GM19023 (cell line): ENCODE measurements around the gene CUX1.
"Not testable (repeated sequence)": the region's sequence is repeated elsewhere in the genome, so short reads cannot be mapped to it uniquely, and the experiment has no call there.

Source experiments
- ATAC-seq: cut with Tn5 transposase; IDR thresholded peaks from one replicate; pipeline ENCODE4 v1.9.1; 2021; ENCODE audit warnings: mild to moderate bottlenecking, moderate library complexity; ENCODE audit not compliant: unreplicated experiment

The CUX1 gene

DNA sequence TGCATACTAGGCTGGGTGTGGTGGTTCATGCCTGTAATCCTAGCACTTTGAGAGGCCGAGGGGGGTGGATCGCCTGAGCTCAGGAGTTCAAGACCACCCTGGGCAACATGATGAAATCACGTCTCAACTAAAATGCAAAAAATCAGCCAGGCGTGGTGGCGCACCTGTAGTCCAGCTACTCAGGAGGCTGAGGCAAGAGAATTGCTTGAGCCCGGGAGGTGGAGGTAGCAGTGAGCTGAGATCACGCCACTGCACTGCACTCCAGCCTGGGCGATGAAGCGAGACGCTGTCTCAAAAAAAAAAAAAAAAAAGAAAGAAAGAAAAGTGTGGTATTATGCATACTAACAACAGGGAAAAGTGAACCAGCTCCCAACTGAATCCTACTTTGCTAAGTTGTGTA, 19.3 kb upstream of the CUX1 start:
- not testable (repeated sequence) for ATAC-seq

DNA sequence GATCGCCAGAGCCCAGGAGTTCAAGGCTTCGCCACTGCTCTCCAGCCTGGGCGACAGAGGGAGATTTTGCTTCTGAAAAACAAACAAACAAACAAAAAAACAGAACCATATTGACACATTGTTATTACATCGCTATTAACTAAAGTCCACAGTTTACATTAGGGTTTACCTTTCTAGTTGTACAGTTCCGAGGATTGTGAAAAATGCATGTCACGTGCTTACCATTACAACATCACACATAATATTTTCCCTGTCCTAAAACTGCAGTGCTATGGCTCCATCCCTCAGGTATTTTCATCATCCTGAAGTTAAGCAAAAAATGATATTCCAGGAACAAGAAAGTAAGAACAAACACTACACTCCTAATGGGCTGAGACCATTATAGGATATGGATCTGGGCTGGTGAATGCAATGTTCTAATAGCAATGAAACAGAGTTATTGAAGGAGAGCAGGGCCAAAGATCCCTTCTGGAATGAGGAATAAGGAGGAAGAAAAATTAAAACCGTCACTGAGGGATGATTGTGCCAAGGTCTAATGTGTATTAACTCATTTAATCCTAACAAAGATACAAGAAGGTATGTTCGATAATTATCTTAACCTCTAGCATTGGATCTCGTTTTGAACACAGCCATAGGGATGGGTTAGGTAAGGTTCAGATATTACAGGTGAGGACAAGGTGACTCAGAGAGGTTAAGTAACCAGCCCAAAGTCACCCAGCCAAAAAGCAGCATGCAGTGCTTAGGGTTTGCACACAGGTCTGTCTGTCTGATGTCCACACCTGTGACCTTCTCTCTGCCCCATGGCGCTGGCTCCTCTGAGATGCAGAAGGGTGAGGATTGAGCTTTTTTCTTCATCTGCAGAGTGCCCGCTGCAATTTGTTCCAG, 14.0 kb upstream of the CUX1 start:
- no peak for ATAC-seq

DNA sequence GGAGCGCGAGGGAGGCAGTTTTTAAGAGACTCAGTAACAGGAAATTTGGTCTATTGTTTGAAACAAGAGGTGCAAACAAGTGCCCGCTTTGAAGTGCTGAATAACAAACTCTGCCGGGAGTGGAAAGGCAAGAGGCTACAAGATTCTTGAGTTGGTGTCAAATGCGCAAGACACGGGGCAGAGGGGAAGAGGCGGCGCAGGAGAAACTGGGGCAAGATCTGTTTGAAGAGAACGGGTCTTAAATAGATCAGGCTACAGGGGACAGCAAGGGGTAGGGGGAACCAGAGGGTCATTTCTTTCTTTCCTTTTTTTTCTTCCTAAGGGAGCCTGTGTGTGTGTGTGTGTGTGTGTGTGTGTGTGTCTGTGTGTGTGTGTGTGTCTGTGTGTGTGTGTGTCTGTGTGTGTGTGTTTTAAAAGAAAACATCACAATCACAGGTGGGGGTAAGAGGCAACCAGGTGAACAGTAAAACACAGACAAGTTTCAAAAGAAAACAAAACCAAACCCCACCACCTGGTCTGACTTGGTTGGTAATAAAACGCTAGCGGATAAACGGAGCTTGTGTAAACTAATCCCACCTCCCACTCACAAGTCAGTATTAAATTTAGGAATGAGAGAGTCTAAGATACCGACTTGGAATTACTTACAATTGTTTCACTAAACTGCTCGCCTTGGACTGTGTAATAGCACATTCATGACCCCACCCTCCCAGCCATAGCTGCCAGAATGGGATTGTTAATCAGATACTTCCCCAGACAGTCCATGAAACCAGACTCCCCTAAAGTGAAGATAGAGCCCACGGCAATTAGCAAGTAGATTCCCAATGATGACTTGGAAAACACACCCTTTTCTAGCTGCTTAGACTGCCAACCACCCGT, 13.1 kb upstream of the CUX1 start:
- ATAC-seq: no peak

DNA sequence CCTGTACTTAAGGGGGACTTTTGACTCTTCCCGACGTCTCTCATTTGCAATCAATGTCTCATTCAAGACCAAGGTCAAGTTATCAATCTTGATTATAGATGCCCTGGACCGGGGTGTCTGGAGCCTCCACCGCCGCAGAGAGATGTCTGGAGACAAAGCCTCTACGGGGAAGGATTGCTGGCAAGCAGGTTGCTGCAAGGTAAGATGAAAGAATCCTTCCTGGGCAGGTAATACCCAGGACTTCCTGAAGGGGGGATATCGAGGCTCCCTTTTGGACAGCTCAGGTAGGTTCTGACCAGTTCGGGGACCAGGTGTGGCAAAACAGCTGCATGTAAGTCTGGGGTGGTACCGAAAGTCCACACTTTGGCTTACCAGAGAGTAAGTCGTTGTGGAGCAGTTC, 12.5 kb upstream of the CUX1 start:
- no peak for ATAC-seq

DNA sequence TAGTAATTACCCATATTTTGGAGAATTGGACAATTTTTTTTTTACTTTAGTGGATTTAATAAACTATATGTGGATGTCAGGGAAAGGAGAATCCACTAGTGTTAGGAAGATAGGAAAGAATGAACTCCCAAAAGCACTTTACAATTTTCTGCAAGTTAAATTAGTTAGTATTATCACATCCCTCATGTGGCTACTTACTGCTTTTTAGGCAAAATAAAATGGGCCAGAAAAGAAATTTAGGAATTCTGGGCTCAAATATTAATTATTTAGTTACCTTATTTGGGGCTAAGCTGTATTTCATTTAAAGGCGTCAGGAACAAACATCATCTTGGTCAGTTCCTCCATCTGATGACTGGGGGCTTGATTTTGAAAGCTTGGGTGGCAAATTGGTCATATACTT, 4.8 kb upstream of the CUX1 start:
- ATAC-seq: no peak

DNA sequence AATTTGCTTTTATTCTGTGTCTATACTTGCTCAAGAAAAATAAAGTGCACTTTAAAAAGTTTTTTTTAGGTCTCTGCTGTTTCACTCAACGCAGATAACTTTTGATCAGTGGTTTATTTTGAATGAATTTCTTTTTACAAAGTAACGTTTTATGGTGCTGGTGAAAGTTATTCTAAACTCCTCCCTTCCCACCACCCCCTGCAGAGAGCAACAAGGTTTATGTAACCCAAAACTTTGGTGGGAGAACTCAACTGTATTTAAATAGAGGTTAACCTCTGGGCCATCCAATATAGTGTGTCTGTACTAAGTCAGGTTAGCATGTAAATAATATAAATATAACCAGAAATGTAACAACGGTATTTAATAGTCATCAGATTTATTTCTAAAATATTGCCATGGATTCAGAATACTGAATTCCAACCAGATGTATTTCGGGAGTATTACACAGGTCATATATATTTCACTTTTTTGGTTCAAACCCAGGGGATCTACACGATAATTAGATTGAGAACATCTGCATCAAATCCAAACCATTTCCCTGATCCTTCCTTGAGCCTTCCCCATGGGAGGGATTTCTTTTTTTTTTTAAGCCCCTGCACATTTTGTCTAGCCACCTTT, 3.9 kb upstream of the CUX1 start:
- ATAC-seq: no peak

DNA sequence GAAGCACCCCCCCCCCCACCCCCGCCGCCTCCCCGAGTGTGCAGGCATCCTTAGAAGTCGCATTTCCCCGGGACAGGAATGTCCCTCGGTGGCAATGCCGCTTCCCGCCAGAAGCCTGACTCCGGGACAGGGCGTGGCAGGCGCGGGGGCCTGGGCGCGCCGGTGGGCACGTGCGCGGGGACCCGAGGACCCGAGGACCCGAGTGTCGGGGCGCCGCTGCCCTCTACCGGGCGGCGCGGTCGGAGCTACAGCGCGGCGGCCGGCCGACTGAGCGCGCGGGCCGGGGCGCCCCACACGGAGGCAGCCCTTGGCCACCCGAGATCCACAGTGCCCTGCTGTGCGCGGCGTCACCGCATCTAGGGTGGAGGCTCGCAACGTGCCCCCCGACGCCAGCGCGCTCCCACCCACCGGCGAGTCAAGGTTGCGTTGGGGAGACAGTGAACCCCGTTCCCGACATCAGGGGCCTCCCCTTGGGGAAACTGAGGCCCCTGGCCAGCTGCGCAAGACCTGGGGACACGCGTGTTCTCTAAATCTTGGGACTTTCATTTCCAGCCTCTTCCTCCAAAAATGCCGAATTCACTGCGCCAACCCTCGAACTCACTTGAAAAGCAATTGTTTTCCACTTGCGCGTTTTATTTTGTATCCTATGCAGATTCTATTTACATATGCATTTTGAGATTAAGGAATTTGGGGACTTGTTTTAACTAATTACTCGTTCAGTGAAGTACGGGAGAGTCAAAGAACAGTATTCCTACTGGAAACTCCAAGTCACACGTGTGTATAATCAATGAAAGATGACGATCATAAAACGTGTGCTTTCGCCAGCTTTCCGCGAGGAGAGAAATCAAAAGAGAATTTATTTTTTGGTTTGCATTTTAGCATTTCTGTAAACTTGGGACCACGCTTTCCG, 3.1 kb upstream of the CUX1 start:
- ATAC-seq: no peak

DNA sequence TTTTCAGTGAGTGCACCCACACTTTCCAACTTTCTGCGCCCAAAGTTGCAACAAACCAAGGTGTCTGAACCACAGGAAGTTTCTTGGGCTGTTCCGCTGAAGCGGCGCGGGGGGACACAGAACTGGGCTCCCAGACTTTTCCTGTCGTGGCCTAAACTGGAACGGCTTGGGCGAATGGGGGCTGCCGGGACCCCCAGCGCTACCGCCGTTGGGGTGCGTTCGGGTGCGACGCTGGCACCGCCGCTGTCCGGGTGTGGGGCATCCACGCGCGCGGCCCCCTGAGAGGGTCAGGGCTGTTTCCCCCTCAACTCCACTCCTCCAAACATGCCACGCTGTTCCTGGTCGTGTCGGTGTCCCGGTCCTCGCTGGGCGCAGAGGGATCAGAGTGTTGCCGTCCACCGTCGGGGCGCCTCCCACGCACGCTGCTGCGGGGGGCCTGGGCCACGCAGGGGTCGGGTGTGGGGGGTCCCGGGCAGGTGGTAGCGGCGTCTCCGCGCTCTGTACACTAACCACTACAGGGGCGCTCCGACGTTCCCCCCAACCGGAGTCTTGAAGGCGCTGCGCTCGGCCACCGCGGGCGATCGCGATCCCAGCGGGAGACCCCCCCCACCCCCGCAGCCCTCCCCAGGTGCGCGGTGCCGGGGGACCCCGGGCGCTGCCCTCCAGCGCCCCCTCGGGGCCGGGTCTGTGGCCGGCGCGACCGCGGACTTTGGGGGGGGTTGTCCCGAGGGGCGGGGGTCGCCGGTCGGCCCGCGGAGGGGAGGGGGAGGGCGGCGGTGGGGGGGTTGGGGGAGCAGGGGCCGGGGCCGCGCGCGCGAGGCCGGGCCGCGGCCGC, 2.2 kb upstream of the CUX1 start:
- peak; percentile 29 for ATAC-seq

DNA sequence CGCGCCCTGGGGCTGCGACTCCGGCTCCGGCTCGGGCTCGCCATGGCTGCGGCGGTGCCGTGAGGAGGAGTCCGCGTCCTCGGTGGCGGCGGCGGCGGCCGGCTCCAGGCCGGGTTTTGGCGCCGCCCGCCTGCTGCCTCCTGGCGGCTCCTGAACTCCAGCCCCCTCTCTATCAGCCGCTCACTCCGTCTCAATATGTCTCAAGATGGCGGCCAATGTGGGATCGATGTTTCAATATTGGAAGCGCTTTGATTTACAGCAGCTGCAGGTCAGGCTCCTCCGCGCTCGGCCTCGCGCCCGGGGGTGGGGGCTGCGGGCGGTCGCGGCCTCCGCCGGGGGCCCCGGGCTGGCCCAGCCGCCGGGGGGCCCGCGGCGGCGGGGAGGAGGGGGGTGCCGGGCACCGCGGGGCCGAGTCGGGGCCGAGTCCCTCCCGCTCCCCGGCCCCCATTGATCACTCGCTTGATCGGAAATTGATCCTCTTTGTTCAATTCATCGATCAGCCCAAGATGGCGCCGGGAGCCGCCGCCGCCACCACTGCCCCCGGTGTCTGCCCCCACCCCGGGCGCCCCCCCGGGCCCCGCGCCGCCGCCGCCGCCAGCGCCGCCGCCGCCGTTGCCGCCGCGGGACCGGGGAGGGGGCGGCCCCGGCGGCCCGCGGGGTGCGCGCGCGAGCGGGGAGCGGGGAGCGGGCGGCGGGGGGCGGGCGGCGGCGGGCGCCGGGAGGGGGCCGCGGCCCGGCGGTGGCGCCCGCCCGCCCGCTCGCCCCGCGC, 1.4 kb upstream of the CUX1 start:
- peak; percentile 50 for ATAC-seq

DNA sequence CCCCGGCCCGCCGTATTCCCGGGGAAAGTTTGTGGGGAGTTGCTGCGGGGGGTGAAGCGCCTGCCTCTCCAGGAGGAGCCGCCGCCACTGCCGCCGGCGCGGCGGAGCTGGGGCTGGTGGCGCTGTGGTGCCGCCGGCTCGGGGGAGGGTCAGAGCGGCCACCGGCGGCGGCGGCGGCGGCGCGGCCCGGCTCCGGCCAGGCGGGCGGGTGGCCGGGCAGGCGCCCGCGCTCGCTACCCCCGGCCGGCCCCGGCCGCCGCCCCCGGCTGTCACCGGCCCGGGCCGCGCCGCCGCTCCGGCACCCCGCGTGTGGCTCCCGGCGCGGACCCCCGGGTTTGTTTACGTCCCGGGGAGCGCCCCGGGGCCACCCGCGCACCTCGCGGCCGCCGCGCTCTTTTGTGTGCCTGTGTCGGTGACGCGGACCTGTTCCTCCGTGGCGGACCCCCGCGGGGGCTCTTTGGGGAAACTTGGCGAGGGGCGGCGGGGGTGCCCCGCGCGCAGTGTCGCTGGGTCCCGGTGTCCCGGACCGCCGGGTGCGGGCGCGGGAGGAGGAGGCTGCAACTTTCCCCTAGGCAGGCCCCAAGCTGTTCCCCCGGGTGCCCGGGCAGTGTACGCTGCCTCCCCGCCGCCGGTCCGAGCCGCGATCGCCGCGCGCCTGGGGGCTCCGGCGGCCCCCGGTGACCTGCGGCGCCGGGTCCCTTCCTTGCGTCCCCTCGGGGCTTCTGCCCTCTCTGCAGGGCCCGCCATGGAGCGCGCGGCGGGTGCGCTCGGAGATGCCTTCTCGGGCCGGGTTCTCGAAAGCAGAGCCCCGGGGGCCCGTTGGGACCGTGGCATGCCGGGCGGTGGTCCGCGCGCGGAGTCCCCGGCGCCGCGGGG, 593 bp upstream of the CUX1 start:
- peak; percentile 14 for ATAC-seq

DNA sequence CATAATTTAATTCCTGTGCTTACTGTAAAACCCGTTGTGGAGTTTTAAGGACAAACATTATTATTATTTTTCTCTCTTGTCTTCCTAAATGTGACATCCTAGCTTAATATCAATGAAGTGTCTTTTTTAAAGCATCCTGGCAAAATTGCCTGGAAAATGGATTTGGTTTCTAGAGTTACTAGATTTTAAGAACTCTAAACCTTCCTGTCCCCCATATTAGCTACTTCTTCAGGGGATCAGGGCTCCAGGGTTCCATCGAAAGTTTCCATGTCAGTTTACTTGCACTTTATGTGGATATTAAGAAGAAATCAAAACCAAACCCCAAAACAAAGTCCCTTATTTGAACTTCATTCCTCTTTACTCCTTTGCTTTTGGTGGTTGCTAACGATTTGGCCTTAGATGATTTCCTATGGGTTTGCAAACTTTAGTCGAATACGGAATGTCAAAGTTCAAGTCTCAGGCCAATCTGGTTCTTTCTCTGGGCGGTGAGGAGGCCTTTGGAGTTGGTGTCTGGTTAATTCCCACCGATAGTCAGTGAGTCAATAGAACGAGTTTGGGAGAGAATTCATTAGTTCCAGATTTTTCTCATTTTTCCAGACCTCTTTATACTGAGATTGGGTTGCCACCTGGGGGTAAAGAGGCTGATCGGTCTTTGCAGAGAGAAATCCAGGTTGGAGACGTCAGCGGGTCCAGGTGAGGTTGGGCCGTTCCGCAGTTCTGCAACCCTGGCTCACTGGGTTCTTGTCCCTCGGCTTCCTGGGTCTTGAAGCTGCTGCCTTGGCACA, 1.1 kb downstream of the CUX1 start:
- no peak for ATAC-seq

DNA sequence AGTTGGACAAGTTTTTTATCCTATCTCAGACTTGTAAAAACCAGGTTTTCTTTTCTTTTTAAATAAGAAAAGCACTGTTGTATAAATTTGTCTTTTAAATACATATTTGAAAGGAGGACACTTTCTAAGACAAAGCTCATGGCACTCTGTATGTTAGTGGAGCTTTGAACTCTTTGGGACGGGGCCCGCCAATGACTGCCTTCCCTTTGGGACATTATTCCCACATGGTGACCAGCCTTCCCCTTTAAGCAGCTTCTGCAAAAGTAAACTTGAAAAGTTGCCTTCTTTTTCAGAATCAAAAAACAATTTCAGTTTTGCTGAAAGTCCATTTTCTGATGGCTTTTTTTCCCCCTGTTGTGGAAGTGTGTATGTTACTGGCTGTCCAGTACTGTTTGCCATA, 1.8 kb downstream of the CUX1 start:
- ATAC-seq: no peak

DNA sequence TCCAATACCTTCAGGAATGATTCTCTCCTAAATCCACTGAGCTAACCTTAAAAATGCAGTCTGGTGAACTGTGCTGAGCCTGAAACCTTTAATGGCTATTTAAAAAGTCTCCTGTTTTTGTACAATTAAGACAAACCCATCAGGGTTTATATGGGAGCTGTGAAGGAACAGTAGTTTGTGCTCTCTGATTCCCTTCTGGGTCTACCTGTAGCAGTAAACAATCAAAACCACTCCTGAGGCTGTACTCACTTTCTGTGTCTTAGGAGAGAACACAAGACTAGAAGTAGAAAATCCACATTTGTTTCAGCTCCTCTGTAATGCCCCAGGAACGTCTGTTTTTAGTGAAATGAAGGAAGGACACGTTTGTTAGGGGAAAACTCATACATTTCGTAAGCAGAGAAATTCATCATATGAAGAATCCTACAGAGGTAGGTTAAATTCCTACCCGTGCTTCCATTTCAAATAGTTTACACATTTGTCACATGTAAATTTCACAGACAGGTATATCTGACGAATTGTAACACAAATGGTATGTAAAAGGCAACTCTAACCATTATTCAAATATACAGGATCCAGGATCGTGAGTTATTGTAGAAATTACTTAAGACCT, 2.6 kb downstream of the CUX1 start:
- ATAC-seq: no peak

DNA sequence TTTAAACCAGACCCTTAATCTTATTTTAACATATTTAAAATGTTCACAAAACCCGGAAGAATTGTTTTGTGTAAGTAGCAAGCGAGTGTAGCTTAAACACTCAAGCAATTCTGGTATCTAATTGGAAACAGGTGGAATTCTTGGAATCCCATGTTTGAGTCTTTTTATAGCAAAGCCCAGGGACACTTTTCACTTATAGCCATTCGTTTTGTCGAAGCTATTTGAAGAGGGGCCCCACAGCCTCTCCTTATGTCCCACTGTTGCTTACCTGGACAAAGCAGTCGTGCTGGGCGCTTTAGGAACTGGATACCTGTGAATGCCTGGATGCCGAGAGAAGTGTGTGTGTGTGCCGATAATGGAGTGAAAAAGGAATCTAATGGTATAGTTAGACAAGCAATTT, 3.3 kb downstream of the CUX1 start:
- ATAC-seq: no peak

DNA sequence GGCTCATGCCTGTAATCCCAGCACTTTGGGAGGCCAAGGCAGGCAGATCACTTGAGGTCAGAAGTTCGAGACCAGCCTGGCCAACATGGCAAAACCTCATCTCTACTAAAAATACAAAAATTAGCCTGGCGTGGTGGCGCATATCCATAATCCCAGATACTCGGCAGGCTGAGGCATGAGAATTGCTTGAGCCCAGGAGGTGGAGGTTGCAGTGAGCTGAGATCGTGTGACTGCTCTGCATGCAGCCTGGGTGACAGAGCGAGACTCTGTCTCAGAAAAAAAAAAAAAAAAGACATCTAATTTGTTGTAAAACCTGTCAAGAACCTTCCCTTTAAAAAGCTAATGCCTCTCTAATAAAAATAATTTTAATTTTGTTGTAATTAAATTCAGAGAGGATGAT, 5.2 kb downstream of the CUX1 start:
- ATAC-seq: not testable (repeated sequence)

DNA sequence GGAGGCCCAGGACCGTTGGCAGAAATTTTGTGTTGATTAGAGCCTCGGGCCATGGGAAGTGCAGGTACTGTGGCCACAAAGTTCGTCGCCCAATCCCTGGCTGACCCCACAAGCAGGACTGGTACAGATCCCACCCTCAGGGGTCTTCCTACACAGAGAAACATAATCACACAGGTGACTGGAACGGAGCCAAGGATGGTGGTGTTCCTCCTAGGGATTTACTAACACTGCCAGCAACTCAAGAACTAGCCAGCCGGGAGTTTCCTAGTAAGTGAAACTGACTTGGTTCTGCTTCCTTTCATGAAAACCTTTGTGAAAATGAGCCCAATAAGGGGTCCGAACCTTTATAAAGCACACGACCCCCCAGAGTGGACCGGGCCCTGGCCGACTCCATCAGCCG, 5.7 kb downstream of the CUX1 start:
- no peak for ATAC-seq

DNA sequence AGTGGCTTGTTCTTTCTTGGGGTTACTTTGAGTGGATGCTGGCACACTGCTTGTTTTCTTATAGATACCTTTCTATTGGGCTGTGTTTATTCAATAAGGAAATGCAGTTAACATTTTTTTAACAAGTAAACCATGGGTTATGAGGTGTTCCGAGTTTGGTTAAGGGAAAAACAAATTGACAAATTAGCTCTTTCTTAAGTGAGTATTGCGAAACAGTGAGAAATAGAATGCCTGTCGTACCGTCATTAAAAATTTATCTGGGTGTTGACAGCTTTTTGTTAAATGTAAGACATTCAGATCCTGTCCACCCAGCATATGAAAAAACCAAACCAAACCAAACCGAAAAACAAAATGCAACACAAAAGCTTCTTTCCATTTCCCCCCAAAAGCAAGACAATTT, 6.2 kb downstream of the CUX1 start:
- ATAC-seq: no peak
